Right ventricle myocardium inferior (tissue), 1 donor: ENCODE results near the gene C7orf33. TPM values are rescaled to one million over a fixed set of nuclear protein-coding genes. Genes with fewer than 3 reads are reported as not detected.

Experiments used
- ATAC-seq: fragments of 200-7000 bp; cut with Tn5 transposase; one replicate; pipeline ENCODE4 v1.9.1; 2020; ENCODE audit warnings: mild to moderate bottlenecking, moderate library complexity
- DNase-seq: peaks from one replicate; pipeline ENCODE4 v3.0.0; 2021; ENCODE audit errors: missing footprints
- intact Hi-C: fragments of 100-400 bp; cut with DNase I; formaldehyde crosslinking; loops from one replicate; pipeline ENCODE4 v1.11.0; 2022
- total RNA-seq: library from RNA; stranded (reverse); fragmentation: NEBNext Ultra II Directional; extraction: Animal tissue kit (Norgen Biotek cat#: 25700); gene quantifications from one replicate; pipeline ENCODE4 v1.2.1, GENCODE V29; 2021
- donor health status: DM: no; HTN: yes; CAD: no; lungs with severe emphysema.

Gene C7orf33
- total RNA-seq, 1 donor from 2014 or later = not detected

GRCh38 chr7:148621563-148621962 lies 31.0 kb downstream of the C7orf33 start:
- DNase-seq (no peak), ATAC-seq (no peak)
- intact Hi-C loops = no loop called here

- no peak for ATAC-seq
- intact Hi-C loops = no loop called here
Observed at GRCh38 chr7:148622887-148623585, 32.5 kb downstream of the C7orf33 start.

GRCh38 chr7:148623586-148624282 lies 33.2 kb downstream of the C7orf33 start:
- intact Hi-C loops = no loop called here
- ATAC-seq = no peak

More at GRCh38 chr7:148622887-148623585, 32.5 kb downstream of the C7orf33 start:
- DNase-seq = no peak

GRCh38 chr7:148624735-148625134 lies 34.2 kb downstream of the C7orf33 start:
- DNase-seq = no peak
- intact Hi-C loops = no loop called here
- no peak for ATAC-seq

More at GRCh38 chr7:148623586-148624282, 33.2 kb downstream of the C7orf33 start:
- no peak for DNase-seq

GRCh38 chr7:148625342-148625741 lies 34.8 kb downstream of the C7orf33 start:
- ATAC-seq (no peak), DNase-seq (no peak)
- intact Hi-C loops = no loop called here

GRCh38 chr7:148626828-148627227 lies 36.3 kb downstream of the C7orf33 start:
- DNase-seq (no peak), ATAC-seq (no peak)
- intact Hi-C loops = no loop called here

- ATAC-seq (no peak), DNase-seq (no peak)
- intact Hi-C loops = no loop called here
Observed at GRCh38 chr7:148628011-148628410, 37.4 kb downstream of the C7orf33 start.

GRCh38 chr7:148630078-148630477 lies 39.5 kb downstream of the C7orf33 start:
- intact Hi-C loops = no loop called here
- no peak for ATAC-seq

GRCh38 chr7:148633761-148634160 lies 43.2 kb downstream of the C7orf33 start:
- intact Hi-C loops = no loop called here
- DNase-seq = no peak
- ATAC-seq = no peak

More at GRCh38 chr7:148630078-148630477, 39.5 kb downstream of the C7orf33 start:
- no peak for DNase-seq

- intact Hi-C loops = no loop called here
- no peak for ATAC-seq
Observed at GRCh38 chr7:148637094-148637493, 46.5 kb downstream of the C7orf33 start.

GRCh38 chr7:148645898-148646297 lies 55.3 kb downstream of the C7orf33 start:
- ATAC-seq (no peak), DNase-seq (no peak)
- intact Hi-C loops = no loop called here

More at GRCh38 chr7:148637094-148637493, 46.5 kb downstream of the C7orf33 start:
- no peak for DNase-seq

- intact Hi-C loops = no loop called here
Observed at GRCh38 chr7:148650232-148650858, 59.8 kb downstream of the C7orf33 start.

GRCh38 chr7:148652773-148653172 lies 62.2 kb downstream of the C7orf33 start:
- DNase-seq (no peak), ATAC-seq (no peak)
- intact Hi-C loops = no loop called here

More at GRCh38 chr7:148650232-148650858, 59.8 kb downstream of the C7orf33 start:
- DNase-seq (no peak), ATAC-seq (no peak)

GRCh38 chr7:148657929-148658328 lies 67.4 kb downstream of the C7orf33 start:
- no peak for DNase-seq
- ATAC-seq = no peak
- intact Hi-C loops = no loop called here

GRCh38 chr7:148661471-148661870 lies 70.9 kb downstream of the C7orf33 start:
- ATAC-seq (no peak), DNase-seq (no peak)
- intact Hi-C loops = no loop called here

- intact Hi-C loops = no loop called here
- DNase-seq (no peak), ATAC-seq (no peak)
Observed at GRCh38 chr7:148662646-148663045, 72.1 kb downstream of the C7orf33 start.

GRCh38 chr7:148664324-148664723 lies 73.8 kb downstream of the C7orf33 start:
- DNase-seq (no peak), ATAC-seq (peak; percentile 80)
- intact Hi-C loops = no loop called here

GRCh38 chr7:148665221-148665620 lies 74.7 kb downstream of the C7orf33 start:
- DNase-seq (no peak), ATAC-seq (no peak)
- intact Hi-C loops = no loop called here
